GM18526 (cell line): ENCODE results near the gene LONP1.

Source experiments
- POLR2A ChIP-seq: IDR thresholded peaks from 3 replicates; pipeline ENCODE4 v1.6.1; 2011; ENCODE audit not compliant: insufficient read length; ENCODE audit errors: extremely low read depth

The LONP1 gene

GRCh38 chr19:5687360-5688198 is 32.4 kb downstream of the LONP1 start:
- TF ChIP-seq POLR2A: no peak

GRCh38 chr19:5686647-5687359 is 33.1 kb downstream of the LONP1 start:
- TF ChIP-seq POLR2A: peak; percentile 29

- no peak for TF ChIP-seq POLR2A
Measured at GRCh38 chr19:5686326-5686646, 33.7 kb downstream of the LONP1 start.

- no peak for TF ChIP-seq POLR2A
Measured at GRCh38 chr19:5684694-5685430, 35.1 kb downstream of the LONP1 start.

- TF ChIP-seq POLR2A: no peak
Measured at GRCh38 chr19:5683177-5683886, 36.6 kb downstream of the LONP1 start.

- no peak for TF ChIP-seq POLR2A
Measured at GRCh38 chr19:5682107-5682482, 37.9 kb downstream of the LONP1 start.

GRCh38 chr19:5681391-5682106 is 38.4 kb downstream of the LONP1 start:
- no peak for TF ChIP-seq POLR2A

- peak; percentile 77 for TF ChIP-seq POLR2A
Measured at GRCh38 chr19:5680437-5681368, 39.2 kb downstream of the LONP1 start, which contains the start of the genes HSD11B1L and MICOS13. Gene HSD11B1L (plus strand): TSS chr19:5681027. CDS start chr19:5684833, 3,806 bp downstream. Gene MICOS13 (minus strand): TSS chr19:5680516. CDS start chr19:5680486, 30 bp downstream.

GRCh38 chr19:5680084-5680436 is 39.9 kb downstream of the LONP1 start:
- no peak for TF ChIP-seq POLR2A

GRCh38 chr19:5679289-5680083 is 40.5 kb downstream of the LONP1 start:
- no peak for TF ChIP-seq POLR2A

GRCh38 chr19:5678071-5678718 is 41.8 kb downstream of the LONP1 start:
- no peak for TF ChIP-seq POLR2A

- no peak for TF ChIP-seq POLR2A
Measured at GRCh38 chr19:5677580-5677979, 42.4 kb downstream of the LONP1 start.
